Measurements from ENCODE around the gene FUT2.
"Not testable (repeated sequence)": the region's sequence is repeated elsewhere in the genome, so short reads cannot be mapped to it uniquely, and the experiment has no call there.

FUT2 gene

GRCh38 chr19:48671446-48671995 lies 24.2 kb upstream of the FUT2 start:
- DNase-seq = no peak

GRCh38 chr19:48672994-48673393 lies 22.8 kb upstream of the FUT2 start, which contains the start of gene NTN5:
NTN5 (minus strand) TSS chr19:48673017; CDS start chr19:48670986, 2,031 bp downstream.
- DNase-seq = no peak

GRCh38 chr19:48673436-48674100 lies 22.2 kb upstream of the FUT2 start:
- no peak for DNase-seq

GRCh38 chr19:48674216-48674809 lies 21.5 kb upstream of the FUT2 start:
- DNase-seq = no peak

GRCh38 chr19:48674921-48675824 lies 20.6 kb upstream of the FUT2 start:
- peak; percentile 63 for DNase-seq

GRCh38 chr19:48676487-48676886 lies 19.3 kb upstream of the FUT2 start:
- DNase-seq = no peak

- DNase-seq = no peak
Observed at GRCh38 chr19:48676887-48677286, 18.9 kb upstream of the FUT2 start.

- no peak for DNase-seq
Observed at GRCh38 chr19:48678201-48678600, 17.6 kb upstream of the FUT2 start.

- not testable (repeated sequence) for DNase-seq
Observed at GRCh38 chr19:48680006-48680405, 15.8 kb upstream of the FUT2 start.

GRCh38 chr19:48680436-48681126 lies 15.2 kb upstream of the FUT2 start:
- no peak for DNase-seq

GRCh38 chr19:48681127-48681470 lies 14.7 kb upstream of the FUT2 start:
- no peak for DNase-seq

GRCh38 chr19:48683349-48683748 lies 12.4 kb upstream of the FUT2 start:
- peak; percentile 30 for DNase-seq

GRCh38 chr19:48685583-48685982 lies 10.2 kb upstream of the FUT2 start:
- DNase-seq = no peak

- DNase-seq = no peak
Observed at GRCh38 chr19:48686088-48686487, 9.7 kb upstream of the FUT2 start.

- DNase-seq = not testable (repeated sequence)
Observed at GRCh38 chr19:48686637-48687036, 9.1 kb upstream of the FUT2 start.

GRCh38 chr19:48687776-48688175 lies 8.0 kb upstream of the FUT2 start:
- DNase-seq = no peak

GRCh38 chr19:48689449-48689848 lies 6.3 kb upstream of the FUT2 start:
- DNase-seq = no peak

- DNase-seq = not testable (repeated sequence)
Observed at GRCh38 chr19:48693629-48694028, 2.1 kb upstream of the FUT2 start.

- DNase-seq = no peak
Observed at GRCh38 chr19:48696353-48697010, 711 bp downstream of the FUT2 start.

- no peak for DNase-seq
Observed at GRCh38 chr19:48698046-48698445, 2.3 kb downstream of the FUT2 start.

- no peak for DNase-seq
Observed at GRCh38 chr19:48702701-48703100, 6.9 kb downstream of the FUT2 start.

- no peak for DNase-seq
Observed at GRCh38 chr19:48703316-48703715, 7.5 kb downstream of the FUT2 start.
